Breast epithelium (tissue), 4 donors: ENCODE measurements around the gene LRRC32. TPM values are rescaled to one million over a fixed set of nuclear protein-coding genes. Genes with fewer than 3 reads are reported as not detected.

ENCODE experiments used
- DNase-seq, 2 donors: peaks; one replicate each; pipeline ENCODE4 v3.0.0-alpha.2; 2019; ENCODE audit warnings: low spot score in 2 of 2
- H3K27ac ChIP-seq, 2 donors: fragments of 200-600 bp; sonication (generic) in 1 of 2; one replicate each; pipeline ENCODE4 v1.5.1; 2016 to 2019; ENCODE audit warnings: mild to moderate bottlenecking in 1 of 2
- H3K27me3 ChIP-seq, 2 donors: fragments of 200-600 bp; sonication (generic) in 1 of 2; one replicate each; pipeline versions ENCODE4 v1.5.1 to v1.6.0; 2017 to 2019; ENCODE audit warnings: control low read depth in 1 of 2, mild to moderate bottlenecking in 1 of 2
- H3K36me3 ChIP-seq: fragments of 200-600 bp; one replicate; pipeline ENCODE4 v1.5.1; 2019
- H3K4me1 ChIP-seq, 2 donors: fragments of 200-600 bp; sonication (generic); one replicate each; pipeline ENCODE4 v1.5.1; 2016 to 2019; ENCODE audit warnings: control low read depth in 1 of 2
- H3K4me3 ChIP-seq, 3 donors: fragments of 200-600 bp; sonication (generic); 1 replicate in 2 of 3; 2 replicates in 1 of 3; pipeline ENCODE4 v1.5.1; 2016 to 2019; ENCODE audit warnings: mild to moderate bottlenecking in 3 of 3, moderate library complexity in 2 of 3
- H3K9me3 ChIP-seq, 2 donors: fragments of 200-600 bp; sonication (generic) in 1 of 2; one replicate each; pipeline ENCODE4 v1.5.1; 2016 to 2019; ENCODE audit warnings: control low read depth in 1 of 2
- POLR2A ChIP-seq: fragments of 450-650 bp; IDR thresholded peaks from one replicate; pipeline ENCODE4 v1.6.1; 2016; ENCODE audit warnings: antibody characterized with exemption, mild to moderate bottlenecking, moderate library complexity
- POLR2AphosphoS5 ChIP-seq, 3 donors: sonication (generic); formaldehyde crosslinking; IDR thresholded peaks; one replicate each; pipeline ENCODE4 v1.6.1; 2017; ENCODE audit warnings: antibody characterized with exemption in 3 of 3
- intact Hi-C: fragments of 100-400 bp; cut with DNase I; formaldehyde crosslinking; loops from one replicate; pipeline ENCODE4 v1.15.1; 2023; ENCODE audit warnings: low total_unique reads
- total RNA-seq, 3 donors: library from RNA; depleted of rRNA; stranded (reverse); fragments of >200 nt; gene quantifications; one replicate each; pipeline ENCODE4 v1.1.0, GENCODE V29; 2016
- TF ChIP-seq, protein P1 (sequence below), 3 donors: fragments of 450-650 bp; IDR thresholded peaks; one replicate each; pipeline ENCODE4 v1.5.1; 2016 to 2017; ENCODE audit warnings: antibody characterized with exemption in 3 of 3, mild to moderate bottlenecking in 3 of 3, moderate library complexity in 3 of 3

The LRRC32 gene
- total RNA-seq, 3 donors from 2014 or later: 7.5 to 56.0 (median 42.6) TPM

DNA sequence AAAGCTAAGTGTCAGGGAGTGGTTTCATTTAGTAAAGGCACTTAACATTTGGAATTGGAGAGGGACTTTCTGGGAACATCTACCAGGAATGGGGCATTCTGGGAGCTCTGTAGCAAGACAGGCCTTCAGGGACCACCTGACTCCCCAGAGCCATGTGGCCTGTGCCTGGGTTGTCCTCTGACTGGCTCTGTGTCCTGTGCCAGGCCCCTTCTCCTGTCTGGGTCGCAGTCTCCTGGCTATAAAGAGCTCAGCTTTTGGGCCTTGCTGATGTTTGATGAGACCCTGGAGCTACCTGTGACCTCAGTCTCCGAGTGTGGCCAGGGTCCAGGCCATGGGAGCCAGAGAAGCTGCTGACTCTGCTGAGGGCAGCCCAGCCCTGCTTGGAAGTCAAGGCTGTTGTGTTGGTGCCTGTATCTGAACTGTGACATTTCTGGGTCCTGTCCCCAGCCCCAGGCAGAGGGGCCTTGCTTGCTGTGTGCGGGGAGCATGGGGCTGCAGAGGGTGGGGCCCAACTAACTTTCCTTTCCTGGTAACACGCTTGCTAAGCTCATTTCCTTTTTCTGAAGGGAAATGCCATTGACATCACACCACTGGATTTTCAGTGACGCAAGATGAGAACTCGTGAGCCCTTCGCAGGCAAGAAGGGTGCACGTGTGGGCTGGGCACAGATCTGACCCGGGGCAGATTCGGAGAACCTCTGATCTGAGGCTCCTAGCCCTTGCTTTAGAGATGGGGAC, 41.3 kb downstream of the LRRC32 start:
- Histone ChIP-seq H3K27ac (peak overlapping the region; percentile 81 to 91), H3K4me3 (no peak overlapping the region), H3K36me3 (no peaks in the 10 kb centered on the region), H3K27me3 (no peaks in the 10 kb centered on the region), H3K4me1 (no peaks in the 10 kb centered on the region), H3K9me3 (peaks cover 0 to 8% of the 10 kb centered on the region in 2 donors)
- TF ChIP-seq POLR2AphosphoS5 (IDR thresholded peaks at IDR 0.05) (peak; percentile 44 to 71 (median 45)), POLR2A (no peak)
- intact Hi-C loops: no loop called here
- no peak for DNase-seq

DNA sequence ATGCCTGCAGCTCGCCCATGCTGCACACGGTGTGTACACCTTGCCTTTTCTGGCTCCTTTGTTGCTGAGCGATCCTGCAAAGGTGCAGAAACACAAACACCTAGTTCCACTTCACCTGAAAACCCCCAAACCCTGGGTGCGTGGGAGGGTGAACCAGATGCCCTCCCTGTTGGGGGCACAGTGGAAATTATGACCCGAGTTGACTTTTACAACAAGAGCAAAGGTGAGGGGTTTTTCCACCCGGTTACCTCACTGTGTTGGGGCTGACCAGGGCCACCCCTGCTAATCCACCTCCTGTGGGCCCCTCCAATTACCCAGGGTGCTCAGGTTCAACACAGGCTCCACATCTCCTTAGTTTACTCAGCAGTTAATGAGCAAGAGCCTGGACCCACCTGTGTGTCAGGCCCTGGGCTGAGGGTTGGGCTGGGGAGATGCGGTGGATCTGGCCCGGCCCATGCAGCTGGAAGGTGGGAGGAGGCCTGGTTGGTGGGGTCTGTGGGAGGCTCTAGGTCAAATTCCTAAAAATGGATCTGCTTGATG, 42.1 kb downstream of the LRRC32 start:
- no peak for DNase-seq
- Histone ChIP-seq H3K27me3 (no peaks in the 10 kb centered on the region), H3K36me3 (no peaks in the 10 kb centered on the region), H3K4me1 (no peaks in the 10 kb centered on the region), H3K9me3 (peaks cover 0 to 8% of the 10 kb centered on the region in 2 donors), H3K4me3 (no peak overlapping the region), H3K27ac (peak overlapping the region; percentile 81 to 91)
- intact Hi-C loops: no loop called here
- TF ChIP-seq POLR2AphosphoS5 (IDR thresholded peaks at IDR 0.05) (no peak), POLR2A (no peak)
- TF ChIP-seq, protein P1, sequence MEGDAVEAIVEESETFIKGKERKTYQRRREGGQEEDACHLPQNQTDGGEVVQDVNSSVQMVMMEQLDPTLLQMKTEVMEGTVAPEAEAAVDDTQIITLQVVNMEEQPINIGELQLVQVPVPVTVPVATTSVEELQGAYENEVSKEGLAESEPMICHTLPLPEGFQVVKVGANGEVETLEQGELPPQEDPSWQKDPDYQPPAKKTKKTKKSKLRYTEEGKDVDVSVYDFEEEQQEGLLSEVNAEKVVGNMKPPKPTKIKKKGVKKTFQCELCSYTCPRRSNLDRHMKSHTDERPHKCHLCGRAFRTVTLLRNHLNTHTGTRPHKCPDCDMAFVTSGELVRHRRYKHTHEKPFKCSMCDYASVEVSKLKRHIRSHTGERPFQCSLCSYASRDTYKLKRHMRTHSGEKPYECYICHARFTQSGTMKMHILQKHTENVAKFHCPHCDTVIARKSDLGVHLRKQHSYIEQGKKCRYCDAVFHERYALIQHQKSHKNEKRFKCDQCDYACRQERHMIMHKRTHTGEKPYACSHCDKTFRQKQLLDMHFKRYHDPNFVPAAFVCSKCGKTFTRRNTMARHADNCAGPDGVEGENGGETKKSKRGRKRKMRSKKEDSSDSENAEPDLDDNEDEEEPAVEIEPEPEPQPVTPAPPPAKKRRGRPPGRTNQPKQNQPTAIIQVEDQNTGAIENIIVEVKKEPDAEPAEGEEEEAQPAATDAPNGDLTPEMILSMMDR (IDR thresholded peaks at IDR 0.05): no peak

DNA sequence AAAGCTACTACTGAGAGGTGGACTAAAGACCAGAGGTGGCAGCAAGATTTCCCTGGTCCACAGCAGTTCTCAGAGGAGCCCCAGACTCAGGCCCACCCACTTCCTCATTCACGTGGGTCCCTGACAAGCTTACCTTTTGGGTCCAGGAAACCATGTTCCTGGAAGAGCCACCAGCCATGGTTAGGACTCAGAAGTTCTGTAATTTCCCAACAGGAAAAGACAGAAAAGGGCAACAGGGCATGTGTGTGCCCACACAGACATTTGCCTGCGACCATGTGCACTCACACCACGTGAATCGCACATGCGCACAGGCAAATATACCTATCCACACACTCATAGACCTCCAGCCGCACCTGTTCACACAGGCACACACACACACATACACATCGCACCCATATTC, 42.9 kb downstream of the LRRC32 start:
- no peak overlapping the region for H3K4me3 ChIP-seq

DNA sequence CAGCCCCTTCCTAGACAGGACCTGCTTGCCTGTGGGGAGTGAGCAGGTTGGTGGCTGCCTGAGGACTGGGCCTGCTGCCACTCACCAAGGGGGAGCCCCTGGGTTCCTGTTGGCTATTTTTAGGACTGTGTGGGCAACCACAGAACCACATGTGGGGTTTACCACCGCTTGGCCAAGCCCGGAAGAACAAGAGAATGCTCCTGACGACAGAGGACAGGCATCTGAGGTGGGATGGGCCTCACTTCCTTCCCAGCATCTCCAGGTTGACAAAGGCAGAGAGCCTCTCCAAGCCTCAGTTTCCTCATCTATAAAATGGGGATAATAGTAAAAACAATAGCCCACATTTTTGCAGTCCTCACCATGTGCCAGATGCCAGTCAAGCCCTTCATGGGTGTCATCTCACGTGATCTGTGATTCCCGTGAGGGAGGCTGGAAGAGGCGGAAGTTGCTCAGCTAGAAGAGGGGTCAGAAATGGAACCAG, 43.6 kb downstream of the LRRC32 start:
- Histone ChIP-seq H3K27me3 (no peaks in the 10 kb centered on the region), H3K36me3 (no peaks in the 10 kb centered on the region), H3K4me3 (no peak overlapping the region), H3K27ac (peak overlapping the region in 1 of 2 donors; percentile 12), H3K4me1 (no peaks in the 10 kb centered on the region), H3K9me3 (peaks cover 0 to 8% of the 10 kb centered on the region in 2 donors)
- DNase-seq: no peak
- intact Hi-C loops: no loop called here
- TF ChIP-seq POLR2A (no peak), POLR2AphosphoS5 (IDR thresholded peaks at IDR 0.05) (no peak)
- TF ChIP-seq, protein P1 (IDR thresholded peaks at IDR 0.05): no peak

More for the DNA sequence above, 42.9 kb downstream of the LRRC32 start:
- peaks cover 0 to 8% of the 10 kb centered on the region in 2 donors for H3K9me3 ChIP-seq
- H3K27ac ChIP-seq: peak overlapping the region in 1 of 2 donors; percentile 12
- no peaks in the 10 kb centered on the region for H3K4me1 ChIP-seq
- intact Hi-C loops: no loop called here
- no peak for DNase-seq
- no peaks in the 10 kb centered on the region for H3K27me3 ChIP-seq
- TF ChIP-seq, protein P1 (IDR thresholded peaks at IDR 0.05): no peak
- TF ChIP-seq POLR2AphosphoS5 (IDR thresholded peaks at IDR 0.05): no peak
- TF ChIP-seq POLR2A: no peak
- H3K36me3 ChIP-seq: no peaks in the 10 kb centered on the region

DNA sequence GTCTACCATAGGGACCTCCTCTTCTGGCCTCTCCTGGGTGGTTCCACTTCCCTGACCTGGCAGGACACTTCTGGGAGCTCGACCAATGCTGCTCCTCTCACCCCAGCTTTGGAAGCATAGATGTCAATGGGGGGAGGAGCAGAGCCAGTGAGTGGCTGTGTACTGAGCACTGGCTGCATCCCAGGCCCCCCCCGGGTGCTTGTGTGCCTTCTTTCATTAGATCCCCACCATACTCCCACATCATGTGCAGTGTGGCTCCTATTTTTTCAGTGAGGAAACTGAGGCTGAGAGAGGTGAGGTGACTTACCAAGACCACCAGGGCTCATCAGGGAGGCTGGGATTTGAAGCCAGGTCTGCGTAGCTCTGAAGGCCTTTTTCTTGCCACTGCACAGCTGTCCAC, 44.3 kb downstream of the LRRC32 start:
- no peak for TF ChIP-seq POLR2A
- TF ChIP-seq, protein P1 (IDR thresholded peaks at IDR 0.05): no peak
- no peak for TF ChIP-seq POLR2AphosphoS5 (IDR thresholded peaks at IDR 0.05)
- intact Hi-C loops: no loop called here
- DNase-seq: no peak

More for the DNA sequence above, 44.3 kb downstream of the LRRC32 start:
- no peak overlapping the region for H3K27ac ChIP-seq
- H3K36me3 ChIP-seq: no peaks in the 10 kb centered on the region
- no peaks in the 10 kb centered on the region for H3K27me3 ChIP-seq
- H3K4me1 ChIP-seq: no peaks in the 10 kb centered on the region
- H3K9me3 ChIP-seq: peaks cover 0 to 8% of the 10 kb centered on the region in 2 donors
- no peak overlapping the region for H3K4me3 ChIP-seq
